LNCAP (cell line): ENCODE measurements around the gene DPEP1.

Experiments
- CTCF ChIP-seq: fragments of 450-650 bp; IDR thresholded peaks from 2 replicates; pipeline ENCODE4 v1.5.1; 2017; ENCODE audit warnings: mild to moderate bottlenecking

Gene DPEP1

GRCh38 chr16:89606006-89606405 is 7.4 kb upstream of the DPEP1 start:
- no peak for TF ChIP-seq CTCF

- TF ChIP-seq CTCF = no peak
These were observed 6.0 kb upstream of the DPEP1 start for GRCh38 chr16:89607453-89607852.

GRCh38 chr16:89607937-89608740 is 5.3 kb upstream of the DPEP1 start:
- no peak for TF ChIP-seq CTCF

GRCh38 chr16:89610108-89610453 is 3.4 kb upstream of the DPEP1 start:
- no peak for TF ChIP-seq CTCF

- no peak for TF ChIP-seq CTCF
These were observed 851 bp upstream of the DPEP1 start for GRCh38 chr16:89612415-89613166.

- TF ChIP-seq CTCF = no peak
These were observed 565 bp downstream of the DPEP1 start for GRCh38 chr16:89613954-89614459.

- TF ChIP-seq CTCF = no peak
These were observed 1.7 kb downstream of the DPEP1 start for GRCh38 chr16:89615176-89615575.
